DMS114 treated with DMSO at 0.1 percent for 48 hours (cell line): ENCODE measurements around the gene GGA3.

ENCODE experiments used
- DNase-seq: peaks from one replicate; lab custom pipeline; 2025; ENCODE audit not compliant: unreplicated experiment; lab: John Stamatoyannopoulos, UW

Gene GGA3

GRCh38 chr17:75246404-75246803 lies 15.0 kb downstream of the GGA3 start:
- no peak for DNase-seq

GRCh38 chr17:75245011-75245410 lies 16.4 kb downstream of the GGA3 start:
- no peak for DNase-seq

- no peak for DNase-seq
Observed at GRCh38 chr17:75244133-75244866, 17.1 kb downstream of the GGA3 start.

GRCh38 chr17:75242461-75243042 lies 18.9 kb downstream of the GGA3 start:
- DNase-seq = no peak

- DNase-seq = no peak
Observed at GRCh38 chr17:75241996-75242460, 19.4 kb downstream of the GGA3 start.

GRCh38 chr17:75241502-75241901 lies 19.9 kb downstream of the GGA3 start:
- no peak for DNase-seq

- DNase-seq = no peak
Observed at GRCh38 chr17:75241143-75241430, 20.3 kb downstream of the GGA3 start.

- peak; percentile 30 for DNase-seq
Observed at GRCh38 chr17:75240394-75241142, 20.8 kb downstream of the GGA3 start.

- no peak for DNase-seq
Observed at GRCh38 chr17:75239778-75240393, 21.5 kb downstream of the GGA3 start.

GRCh38 chr17:75239214-75239613 lies 22.2 kb downstream of the GGA3 start:
- no peak for DNase-seq

GRCh38 chr17:75238684-75239191 lies 22.7 kb downstream of the GGA3 start:
- peak; percentile 27 for DNase-seq

GRCh38 chr17:75238020-75238580 lies 23.3 kb downstream of the GGA3 start:
- no peak for DNase-seq

- no peak for DNase-seq
Observed at GRCh38 chr17:75237100-75238014, 24.0 kb downstream of the GGA3 start.

- no peak for DNase-seq
Observed at GRCh38 chr17:75232786-75233185, 28.6 kb downstream of the GGA3 start.

GRCh38 chr17:75231741-75232464 lies 29.5 kb downstream of the GGA3 start:
- no peak for DNase-seq

GRCh38 chr17:75231071-75231470 lies 30.3 kb downstream of the GGA3 start:
- DNase-seq = no peak

- DNase-seq = no peak
Observed at GRCh38 chr17:75228847-75229246, 32.6 kb downstream of the GGA3 start.

GRCh38 chr17:75228305-75228704 lies 33.1 kb downstream of the GGA3 start:
- DNase-seq = no peak

GRCh38 chr17:75227729-75228128 lies 33.7 kb downstream of the GGA3 start:
- DNase-seq = no peak

GRCh38 chr17:75225016-75225415 lies 36.4 kb downstream of the GGA3 start:
- DNase-seq = no peak
